ENCODE results near the gene DEK.
"Not testable (repeated sequence)": the region's sequence is repeated elsewhere in the genome, so short reads cannot be mapped to it uniquely, and the experiment has no call there.

Gene DEK

GRCh38 chr6:18218233-18218632 lies 46.1 kb downstream of the DEK start:
- no peaks in the 10 kb centered on the region for H3K27me3 ChIP-seq (ENCODE audit: insufficient read depth, low read length)
- H3K4me1 ChIP-seq (ENCODE audit: insufficient read depth, low read length), result no peaks in the 10 kb centered on the region
- H3K4me3 ChIP-seq (ENCODE audit: low read length), result no peak overlapping the region
- H3K9me3 ChIP-seq (ENCODE audit: low read length), result no peaks in the 10 kb centered on the region
- H3K36me3 ChIP-seq (ENCODE audit: insufficient read depth, low read length), result peaks cover 26% of the 10 kb centered on the region
- H2AFZ ChIP-seq (ENCODE audit: low read depth, low read length), result no peak overlapping the region

- Histone ChIP-seq H3K36me3 (ENCODE audit: insufficient read depth, low read length) (peaks cover 13% of the 10 kb centered on the region), H3K4me3 (ENCODE audit: low read length) (no peak overlapping the region)
These were observed 47.9 kb downstream of the DEK start for GRCh38 chr6:18216411-18216810.

DNA sequence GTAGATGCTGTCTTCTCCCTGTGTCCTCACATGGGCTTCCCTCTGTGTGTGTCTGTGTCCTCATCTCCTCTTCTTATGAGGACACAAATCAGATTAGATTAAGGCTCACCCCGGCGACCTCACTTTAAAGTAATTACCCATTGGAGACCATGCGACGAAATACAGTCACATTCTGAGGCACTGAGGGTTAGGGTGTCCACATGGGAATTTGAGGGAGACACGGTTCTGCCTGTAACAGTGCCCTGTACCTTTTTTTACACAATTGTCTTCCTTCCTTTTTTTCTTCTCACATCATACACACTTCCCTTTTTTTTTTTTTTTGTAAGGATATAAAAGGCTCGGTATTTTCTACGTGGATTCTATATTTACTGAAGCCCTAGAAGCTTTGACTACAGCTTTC lies 48.9 kb downstream of the DEK start:
- Histone ChIP-seq H3K9me3 (ENCODE audit: low read length) (no peaks in the 10 kb centered on the region), H3K4me1 (ENCODE audit: insufficient read depth, low read length) (no peaks in the 10 kb centered on the region), H3K4me3 (ENCODE audit: low read length) (no peak overlapping the region), H3K27me3 (ENCODE audit: insufficient read depth, low read length) (no peaks in the 10 kb centered on the region), H3K36me3 (ENCODE audit: insufficient read depth, low read length) (peaks cover 13% of the 10 kb centered on the region), H2AFZ (ENCODE audit: low read depth, low read length) (no peak overlapping the region)

More at GRCh38 chr6:18216411-18216810, 47.9 kb downstream of the DEK start:
- no peaks in the 10 kb centered on the region for H3K4me1 ChIP-seq (ENCODE audit: insufficient read depth, low read length)
- no peaks in the 10 kb centered on the region for H3K9me3 ChIP-seq (ENCODE audit: low read length)
- H3K27me3 ChIP-seq (ENCODE audit: insufficient read depth, low read length), result no peaks in the 10 kb centered on the region
- H2AFZ ChIP-seq (ENCODE audit: low read depth, low read length), result no peak overlapping the region

- no peaks in the 10 kb centered on the region for H3K27me3 ChIP-seq (ENCODE audit: insufficient read depth, low read length)
- no peak overlapping the region for H3K4me3 ChIP-seq (ENCODE audit: low read length)
- no peaks in the 10 kb centered on the region for H3K9me3 ChIP-seq (ENCODE audit: low read length)
- H2AFZ ChIP-seq (ENCODE audit: low read depth, low read length), result no peak overlapping the region
- no peaks in the 10 kb centered on the region for H3K4me1 ChIP-seq (ENCODE audit: insufficient read depth, low read length)
- peaks cover 13% of the 10 kb centered on the region for H3K36me3 ChIP-seq (ENCODE audit: insufficient read depth, low read length)
These were observed 50.3 kb downstream of the DEK start for GRCh38 chr6:18214003-18214402.

DNA sequence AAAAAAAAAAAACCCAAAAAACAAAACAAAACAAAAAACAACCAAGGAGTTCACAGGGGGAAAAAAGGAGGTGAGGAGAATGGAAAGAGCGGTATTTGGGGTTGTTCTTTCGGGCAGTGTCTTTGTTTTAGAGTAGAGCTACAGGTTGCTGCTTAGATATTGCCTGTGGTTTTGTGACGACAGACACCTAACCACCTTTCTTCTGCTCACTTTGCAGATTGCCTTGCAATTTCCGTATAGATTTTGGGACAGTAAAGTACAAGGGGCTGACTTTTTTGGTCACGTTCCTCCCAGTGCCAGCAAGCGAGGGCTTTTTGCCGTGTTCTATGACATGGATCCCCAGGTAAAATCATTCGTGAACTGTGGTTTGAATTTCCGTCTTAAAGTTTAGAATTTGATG lies 50.9 kb downstream of the DEK start:
- Histone ChIP-seq H3K36me3 (ENCODE audit: insufficient read depth, low read length) (peaks cover 11% of the 10 kb centered on the region), H2AFZ (ENCODE audit: low read depth, low read length) (no peak overlapping the region), H3K4me1 (ENCODE audit: insufficient read depth, low read length) (no peaks in the 10 kb centered on the region), H3K27me3 (ENCODE audit: insufficient read depth, low read length) (no peaks in the 10 kb centered on the region), H3K9me3 (ENCODE audit: low read length) (no peaks in the 10 kb centered on the region), H3K4me3 (ENCODE audit: low read length) (no peak overlapping the region)

DNA sequence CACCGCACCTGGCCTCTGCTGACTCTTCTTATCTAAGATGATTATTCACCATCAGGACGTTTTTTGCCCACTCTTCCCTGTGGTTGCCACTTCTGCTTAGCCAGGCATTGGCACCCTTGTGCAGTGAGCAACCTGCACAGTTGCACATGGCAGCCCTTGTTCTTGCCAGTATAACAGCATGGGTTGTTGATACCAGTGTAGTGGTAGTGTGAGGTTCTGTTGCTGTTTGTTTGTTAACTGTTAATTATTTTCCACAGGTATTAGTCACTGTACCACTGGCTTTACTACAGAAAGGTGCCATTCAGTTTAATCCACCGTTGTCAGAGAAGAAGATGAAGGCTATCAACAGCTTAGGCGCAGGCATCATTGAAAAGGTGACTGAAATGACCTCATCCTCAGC lies 52.1 kb downstream of the DEK start:
- H3K4me1 ChIP-seq (ENCODE audit: insufficient read depth, low read length), result no peaks in the 10 kb centered on the region
- H3K4me3 ChIP-seq (ENCODE audit: low read length), result no peak overlapping the region
- H2AFZ ChIP-seq (ENCODE audit: low read depth, low read length), result no peak overlapping the region
- H3K27me3 ChIP-seq (ENCODE audit: insufficient read depth, low read length), result no peaks in the 10 kb centered on the region
- no peaks in the 10 kb centered on the region for H3K9me3 ChIP-seq (ENCODE audit: low read length)
- peaks cover 10% of the 10 kb centered on the region for H3K36me3 ChIP-seq (ENCODE audit: insufficient read depth, low read length)

DNA sequence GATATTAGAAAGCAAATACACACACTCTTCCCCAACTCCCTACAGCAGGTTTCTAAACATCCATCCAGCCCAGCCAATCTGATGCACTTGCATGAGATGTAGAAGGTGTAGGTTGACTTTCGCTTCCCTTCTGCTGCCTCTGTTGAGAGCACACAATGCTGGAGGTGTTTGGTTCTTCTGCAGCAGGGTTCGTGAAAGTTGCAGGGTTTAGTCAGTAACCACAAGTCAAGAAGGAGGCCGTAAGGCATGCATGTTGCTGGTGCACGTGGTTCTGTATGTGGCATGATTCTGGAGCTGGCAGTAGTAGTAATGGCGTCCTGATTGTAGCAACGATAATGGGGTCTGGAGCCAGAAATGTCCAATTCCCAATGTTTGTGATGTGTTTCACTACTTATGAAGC lies 53.0 kb downstream of the DEK start:
- Histone ChIP-seq H2AFZ (ENCODE audit: low read depth, low read length) (no peak overlapping the region), H3K9me3 (ENCODE audit: low read length) (no peaks in the 10 kb centered on the region), H3K4me3 (ENCODE audit: low read length) (no peak overlapping the region), H3K27me3 (ENCODE audit: insufficient read depth, low read length) (no peaks in the 10 kb centered on the region), H3K36me3 (ENCODE audit: insufficient read depth, low read length) (peaks cover 13% of the 10 kb centered on the region), H3K4me1 (ENCODE audit: insufficient read depth, low read length) (no peaks in the 10 kb centered on the region)

- Histone ChIP-seq H3K4me1 (ENCODE audit: insufficient read depth, low read length) (no peaks in the 10 kb centered on the region), H3K4me3 (ENCODE audit: low read length) (no peak overlapping the region), H3K36me3 (ENCODE audit: insufficient read depth, low read length) (peaks cover 14% of the 10 kb centered on the region), H3K27me3 (ENCODE audit: insufficient read depth, low read length) (no peaks in the 10 kb centered on the region), H3K9me3 (ENCODE audit: low read length) (no peaks in the 10 kb centered on the region), H2AFZ (ENCODE audit: low read depth, low read length) (no peak overlapping the region)
These were observed 53.6 kb downstream of the DEK start for GRCh38 chr6:18210707-18211106.

- Histone ChIP-seq H3K27me3 (ENCODE audit: insufficient read depth, low read length) (no peaks in the 10 kb centered on the region), H3K36me3 (ENCODE audit: insufficient read depth, low read length) (peaks cover 9% of the 10 kb centered on the region), H3K9me3 (ENCODE audit: low read length) (no peaks in the 10 kb centered on the region), H3K4me1 (ENCODE audit: insufficient read depth, low read length) (no peaks in the 10 kb centered on the region), H2AFZ (ENCODE audit: low read depth, low read length) (no peak overlapping the region), H3K4me3 (ENCODE audit: low read length) (no peak overlapping the region)
These were observed 54.7 kb downstream of the DEK start for GRCh38 chr6:18209539-18210197.

- not testable (repeated sequence) for H2AFZ ChIP-seq (ENCODE audit: low read depth, low read length); H3K4me3 ChIP-seq (ENCODE audit: low read length); H3K4me1 ChIP-seq (ENCODE audit: insufficient read depth, low read length); H3K9me3 ChIP-seq (ENCODE audit: low read length); H3K27me3 ChIP-seq (ENCODE audit: insufficient read depth, low read length)
- peaks cover 10% of the 10 kb centered on the region for H3K36me3 ChIP-seq (ENCODE audit: insufficient read depth, low read length)
These were observed 55.6 kb downstream of the DEK start for GRCh38 chr6:18208778-18209177.

GRCh38 chr6:18207949-18208348 lies 56.4 kb downstream of the DEK start:
- Histone ChIP-seq H3K4me3 (ENCODE audit: low read length) (no peak overlapping the region), H3K27me3 (ENCODE audit: insufficient read depth, low read length) (no peaks in the 10 kb centered on the region), H3K4me1 (ENCODE audit: insufficient read depth, low read length) (no peaks in the 10 kb centered on the region)

GRCh38 chr6:18207438-18207837 lies 56.9 kb downstream of the DEK start:
- H3K36me3 ChIP-seq (ENCODE audit: insufficient read depth, low read length), result peaks cover 10% of the 10 kb centered on the region
- no peaks in the 10 kb centered on the region for H3K4me1 ChIP-seq (ENCODE audit: insufficient read depth, low read length)
- no peak overlapping the region for H2AFZ ChIP-seq (ENCODE audit: low read depth, low read length)
- H3K27me3 ChIP-seq (ENCODE audit: insufficient read depth, low read length), result no peaks in the 10 kb centered on the region
- no peaks in the 10 kb centered on the region for H3K9me3 ChIP-seq (ENCODE audit: low read length)
- H3K4me3 ChIP-seq (ENCODE audit: low read length), result no peak overlapping the region

More at GRCh38 chr6:18207949-18208348, 56.4 kb downstream of the DEK start:
- Histone ChIP-seq H3K36me3 (ENCODE audit: insufficient read depth, low read length) (peaks cover 12% of the 10 kb centered on the region), H3K9me3 (ENCODE audit: low read length) (no peaks in the 10 kb centered on the region), H2AFZ (ENCODE audit: low read depth, low read length) (no peak overlapping the region)

- H2AFZ ChIP-seq (ENCODE audit: low read depth, low read length), result no peak overlapping the region
- no peak overlapping the region for H3K4me3 ChIP-seq (ENCODE audit: low read length)
- H3K36me3 ChIP-seq (ENCODE audit: insufficient read depth, low read length), result peaks cover 13% of the 10 kb centered on the region
- no peaks in the 10 kb centered on the region for H3K4me1 ChIP-seq (ENCODE audit: insufficient read depth, low read length)
- no peaks in the 10 kb centered on the region for H3K27me3 ChIP-seq (ENCODE audit: insufficient read depth, low read length)
- no peaks in the 10 kb centered on the region for H3K9me3 ChIP-seq (ENCODE audit: low read length)
These were observed 57.7 kb downstream of the DEK start for GRCh38 chr6:18206591-18206990.

DNA sequence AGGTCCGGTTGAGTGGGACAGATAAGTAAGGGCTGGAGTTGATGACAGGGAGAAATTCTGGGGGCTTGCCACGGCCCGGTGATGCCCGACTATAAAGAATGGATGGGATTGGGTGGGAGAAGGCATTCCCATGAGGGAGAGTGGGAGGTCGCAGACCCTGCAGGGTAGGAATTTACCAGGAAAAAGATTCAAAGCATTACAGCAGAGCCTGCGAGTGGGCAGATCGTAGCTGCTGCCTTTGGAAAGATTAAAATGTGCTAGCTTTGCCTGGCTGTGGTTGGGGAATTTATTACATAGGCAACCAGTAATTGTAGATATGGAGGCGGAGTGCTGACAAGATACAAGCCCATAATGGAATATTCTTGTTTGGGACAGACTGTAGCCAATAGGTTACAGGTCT lies 59.6 kb downstream of the DEK start:
- H3K9me3 ChIP-seq (ENCODE audit: low read length), result no peaks in the 10 kb centered on the region

More for the DNA sequence above, 59.6 kb downstream of the DEK start:
- H3K4me1 ChIP-seq (ENCODE audit: insufficient read depth, low read length), result no peaks in the 10 kb centered on the region
- H3K4me3 ChIP-seq (ENCODE audit: low read length), result no peak overlapping the region
- no peak overlapping the region for H2AFZ ChIP-seq (ENCODE audit: low read depth, low read length)
- H3K36me3 ChIP-seq (ENCODE audit: insufficient read depth, low read length), result peaks cover 20% of the 10 kb centered on the region
- H3K27me3 ChIP-seq (ENCODE audit: insufficient read depth, low read length), result no peaks in the 10 kb centered on the region

Measured in neuron (in vitro differentiated cells).